Glomerular visceral epithelial cell (primary cell): ENCODE measurements around the gene WNK2.

Experiments
- DNase-seq: peaks from one replicate; pipeline ENCODE4 v3.0.0-alpha.2; 2016; ENCODE audit errors: extremely low spot score

WNK2 gene

DNA sequence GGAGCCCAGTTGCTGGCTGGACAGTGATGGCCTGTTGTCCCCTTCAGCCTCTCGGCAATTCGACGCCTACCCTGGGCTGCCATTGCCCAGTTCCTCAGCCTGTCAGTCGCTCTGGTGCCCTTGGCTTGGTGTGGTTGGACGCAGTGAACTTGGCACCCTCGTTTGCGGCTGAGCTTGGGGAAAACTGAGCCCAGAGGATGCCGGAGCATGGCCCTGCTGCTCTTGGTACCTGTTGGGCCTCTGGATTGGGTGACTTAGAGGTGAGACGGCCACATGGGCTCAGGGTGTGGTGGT lies 16.5 kb downstream of the WNK2 start:
- DNase-seq: no peak

GRCh38 chr9:93200989-93201334 lies 17.0 kb downstream of the WNK2 start:
- no peak for DNase-seq

DNA sequence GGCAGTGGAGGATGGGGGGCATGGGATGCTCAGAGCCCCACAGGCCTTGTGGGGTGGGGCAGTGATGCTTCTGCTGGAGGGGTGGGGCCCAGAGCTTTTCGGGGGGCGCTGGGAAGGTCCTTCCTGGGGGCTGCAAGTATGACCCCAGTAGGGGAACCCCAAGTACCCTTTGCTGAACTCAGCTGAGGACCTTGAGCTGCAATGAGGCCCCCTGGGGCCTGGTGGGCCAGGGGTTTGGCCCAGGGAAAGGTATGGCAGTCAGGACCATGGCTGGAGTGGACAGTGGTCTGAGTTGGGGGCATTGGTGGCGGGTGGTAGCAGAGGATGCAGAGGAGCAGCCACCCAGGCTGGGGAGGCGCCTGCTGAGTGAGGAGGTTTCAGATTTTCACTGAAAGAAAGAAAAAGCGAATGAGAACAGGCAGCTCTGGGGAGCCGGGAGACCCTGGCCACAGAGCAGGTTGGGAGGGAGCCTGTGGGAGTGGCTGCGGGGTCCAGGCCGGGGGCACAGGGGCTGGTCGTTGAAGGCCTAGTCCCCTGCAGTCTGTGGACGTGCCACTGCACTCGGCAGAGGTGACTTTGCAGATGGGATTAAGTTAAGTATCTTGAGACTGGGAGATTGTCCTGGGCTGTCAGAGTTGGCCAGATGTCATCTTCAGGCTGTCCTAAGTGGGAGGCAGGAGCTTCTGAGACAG lies 19.2 kb downstream of the WNK2 start:
- no peak for DNase-seq

DNA sequence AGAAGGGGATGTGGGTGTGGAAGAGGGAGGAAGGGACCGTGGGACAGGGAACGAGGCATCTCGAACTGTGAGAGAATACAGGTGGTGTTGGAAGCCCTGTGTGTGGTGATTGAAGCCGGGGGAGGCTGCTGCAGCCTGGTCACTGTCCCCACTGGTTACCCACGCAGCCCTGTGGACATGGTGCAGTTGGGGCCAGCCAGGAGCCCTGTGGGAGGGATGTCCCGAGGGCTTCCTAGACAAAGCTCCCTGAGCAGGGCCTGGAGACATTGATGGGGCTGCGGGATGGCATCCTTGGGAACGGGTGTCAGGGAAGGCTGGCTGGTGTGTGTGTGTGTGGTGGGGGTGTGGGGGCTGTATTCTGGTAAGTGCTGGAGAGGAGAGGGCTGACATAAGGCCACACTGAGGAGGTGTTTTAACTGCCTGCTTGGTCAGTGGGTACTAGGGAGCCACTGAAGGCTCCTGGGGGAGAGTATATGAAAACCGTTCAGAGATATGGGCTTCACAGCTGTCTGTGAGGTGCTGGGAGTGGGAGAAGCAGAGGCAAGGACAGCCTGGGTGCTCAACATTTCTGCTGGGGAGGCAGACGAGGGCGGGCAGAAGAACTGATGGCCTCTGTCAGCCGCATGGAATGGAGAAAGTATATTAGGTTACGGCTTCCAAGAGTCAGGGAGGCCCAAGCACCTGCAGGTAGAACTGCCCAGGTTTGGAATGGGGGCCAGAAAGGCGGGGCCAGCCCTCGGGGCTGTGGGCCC lies 20.0 kb downstream of the WNK2 start:
- DNase-seq: no peak

DNA sequence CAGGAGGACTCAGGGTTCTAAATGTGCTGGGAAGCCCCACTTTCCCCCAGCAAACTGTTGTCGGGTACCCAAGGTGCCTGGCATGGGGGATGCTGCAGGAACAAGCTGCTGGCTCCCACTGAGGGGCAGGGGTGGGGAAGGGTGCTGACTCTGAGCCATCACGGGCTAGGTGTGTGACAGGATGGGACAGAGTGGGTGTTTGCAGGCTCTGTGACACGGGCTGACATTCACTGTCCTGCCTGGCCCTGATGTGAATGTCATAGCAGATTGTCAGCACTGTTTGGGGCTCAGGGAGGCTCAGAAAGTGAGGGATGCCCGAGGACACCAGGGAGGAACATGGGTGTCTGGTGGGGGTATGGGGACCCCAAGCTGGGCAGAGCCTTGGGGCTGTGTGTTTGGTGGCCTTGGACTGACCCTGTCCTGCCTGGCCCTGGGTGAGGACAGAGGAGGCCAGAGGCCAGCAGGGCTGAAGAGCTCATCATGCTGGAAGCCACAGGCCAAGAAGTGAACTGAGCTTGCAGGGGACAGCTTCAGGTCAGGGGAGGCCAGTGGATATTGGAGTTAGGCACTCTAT lies 20.6 kb downstream of the WNK2 start:
- no peak for DNase-seq

GRCh38 chr9:93205045-93205768 lies 21.3 kb downstream of the WNK2 start:
- no peak for DNase-seq

DNA sequence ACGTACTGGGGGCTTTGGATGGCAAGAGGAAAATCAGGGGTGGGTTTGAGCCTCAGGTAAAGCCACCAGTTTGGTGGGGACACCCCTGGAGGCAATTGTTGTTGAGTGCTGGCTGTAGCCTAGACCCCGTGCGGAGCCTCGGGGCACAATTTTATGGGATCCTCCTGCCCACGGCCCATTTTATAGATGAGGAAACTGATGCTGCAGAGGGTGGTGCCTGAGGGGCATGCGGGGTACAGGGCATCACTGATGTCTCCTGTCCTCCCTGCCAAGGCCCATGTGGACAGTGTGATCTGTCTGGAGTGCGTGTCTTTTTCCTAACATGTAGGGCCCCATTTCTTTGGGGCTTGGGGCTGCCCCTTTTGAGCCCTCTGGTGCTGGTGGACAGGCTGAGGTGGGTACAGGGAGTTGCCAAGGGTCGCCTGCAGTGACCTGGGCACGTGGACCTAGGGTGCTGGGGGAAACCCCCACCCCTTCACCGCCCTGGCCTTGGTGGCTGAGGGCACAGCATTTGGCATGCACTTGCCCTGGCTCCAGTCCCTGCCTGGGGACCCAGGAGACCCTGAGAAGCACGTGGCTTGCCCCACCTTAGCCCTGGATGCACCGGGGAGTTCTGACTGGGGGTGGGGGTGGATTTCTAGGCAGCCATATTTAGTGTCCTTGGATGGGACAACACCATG lies 22.1 kb downstream of the WNK2 start:
- DNase-seq: no peak

GRCh38 chr9:93206576-93207155 lies 22.7 kb downstream of the WNK2 start:
- no peak for DNase-seq

- no peak for DNase-seq
Observed at GRCh38 chr9:93207326-93207814, 23.4 kb downstream of the WNK2 start.

GRCh38 chr9:93207860-93208734 lies 24.2 kb downstream of the WNK2 start:
- no peak for DNase-seq

DNA sequence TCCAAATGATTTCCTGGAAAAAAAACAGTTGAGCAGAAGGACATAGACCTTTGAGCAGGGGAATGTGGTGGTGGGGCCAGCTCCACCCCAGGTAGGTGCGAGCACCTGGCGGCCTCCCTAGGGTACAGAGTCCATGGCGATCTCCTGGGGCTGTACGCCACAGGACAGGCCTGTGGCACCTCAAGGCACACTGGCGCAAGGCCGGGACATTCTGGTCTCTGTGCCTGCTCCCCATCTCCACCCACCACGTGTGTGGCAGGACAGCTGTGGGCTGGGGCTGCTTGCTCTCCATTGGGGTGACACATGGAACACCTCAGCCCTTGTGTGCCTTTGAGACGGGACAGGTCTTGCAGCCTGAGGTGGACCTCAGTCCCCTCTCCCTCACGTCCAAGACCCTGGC lies 25.2 kb downstream of the WNK2 start:
- no peak for DNase-seq

DNA sequence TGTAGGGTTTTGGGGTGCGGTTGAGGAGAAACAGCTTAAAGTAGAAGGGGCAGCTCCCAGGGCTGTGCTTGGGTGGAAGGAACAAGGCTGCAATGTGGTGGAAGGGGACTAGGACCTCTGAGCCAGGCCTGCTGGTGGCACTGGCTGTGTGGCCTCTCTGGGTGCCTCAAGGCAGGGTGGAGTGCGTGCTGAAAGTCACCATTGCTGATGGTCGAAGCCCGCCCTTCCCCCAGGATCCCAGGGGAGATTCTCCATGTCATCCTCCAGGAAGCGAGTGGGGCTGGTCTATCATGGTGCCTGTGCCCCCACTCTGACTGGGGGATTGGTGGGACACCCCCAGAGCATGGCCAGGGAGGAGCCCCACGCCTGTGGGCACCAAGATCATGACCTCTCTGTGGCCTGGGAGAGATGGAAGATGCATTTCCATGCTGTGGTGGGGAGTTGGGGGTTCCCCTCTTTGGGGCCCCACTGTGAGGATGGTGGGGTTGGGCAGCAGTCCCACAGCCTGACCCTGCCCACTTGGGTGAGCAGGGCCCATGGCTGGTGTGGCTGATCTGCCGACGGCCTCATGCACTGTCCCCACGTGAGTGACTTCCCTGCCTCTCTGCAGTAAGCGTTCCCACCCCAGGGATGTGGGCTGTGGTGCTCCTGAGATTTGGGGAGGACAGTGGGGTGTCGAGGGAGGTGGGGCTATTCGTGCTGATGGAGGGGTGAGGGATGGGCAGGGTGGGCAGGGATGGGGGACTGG lies 25.8 kb downstream of the WNK2 start:
- no peak for DNase-seq

- DNase-seq: no peak
Observed at GRCh38 chr9:93210324-93210973, 26.5 kb downstream of the WNK2 start.

- DNase-seq: no peak
Observed at GRCh38 chr9:93210974-93211653, 27.2 kb downstream of the WNK2 start.

DNA sequence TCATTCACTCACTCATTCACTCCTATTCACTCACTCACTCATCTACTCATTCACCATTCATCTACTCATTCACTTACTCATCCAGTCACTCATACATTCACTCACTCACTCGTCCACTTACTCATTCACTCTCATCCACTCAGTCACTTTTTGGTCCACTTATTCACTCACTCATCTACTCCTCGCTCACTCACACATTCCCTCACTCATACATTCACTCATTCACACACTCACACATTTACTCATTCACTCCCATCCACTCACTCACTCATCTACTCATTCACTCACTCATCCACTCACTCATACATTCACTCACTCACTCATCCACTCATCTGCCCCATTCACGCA lies 27.7 kb downstream of the WNK2 start:
- no peak for DNase-seq

GRCh38 chr9:93212409-93212808 lies 28.5 kb downstream of the WNK2 start:
- DNase-seq: no peak

DNA sequence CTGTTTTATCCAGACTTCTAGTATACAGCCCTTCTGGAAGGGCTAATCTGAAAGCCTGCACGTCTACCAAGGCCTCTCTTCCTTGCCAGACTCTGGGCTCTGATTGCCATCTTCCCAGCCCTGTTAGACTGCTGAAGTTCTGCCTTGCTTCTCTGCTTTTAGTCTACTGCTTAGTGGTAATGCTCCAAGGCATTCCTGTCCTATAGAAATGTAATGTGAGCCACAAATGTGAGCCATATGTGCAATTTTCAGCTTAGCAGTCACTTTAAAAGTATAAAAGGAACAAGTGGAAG lies 32.1 kb downstream of the WNK2 start:
- DNase-seq: no peak

DNA sequence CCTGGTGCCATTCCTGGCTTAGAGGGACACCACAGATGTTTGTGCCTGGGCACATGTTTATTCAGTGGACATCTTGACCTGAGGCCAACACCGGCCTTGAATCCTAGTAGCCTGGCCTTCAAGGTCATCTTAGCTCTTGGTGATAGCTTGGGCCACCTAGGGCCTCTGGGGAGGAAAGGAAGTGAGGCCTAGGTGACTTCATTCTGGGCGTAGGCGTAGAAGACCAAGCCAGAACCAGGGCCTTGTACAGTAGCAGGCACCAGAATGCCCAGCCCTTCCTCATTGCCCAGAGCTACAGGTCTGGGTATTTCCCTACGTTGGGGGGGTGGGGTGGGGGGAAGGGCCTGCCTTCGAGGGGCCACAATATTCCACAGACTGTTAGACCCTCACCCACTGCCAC lies 33.8 kb downstream of the WNK2 start:
- DNase-seq: no peak

GRCh38 chr9:93218161-93218560 lies 34.2 kb downstream of the WNK2 start:
- no peak for DNase-seq
